PC-3 (cell line): ENCODE results near the gene LRP1B. TPM values are rescaled to one million over a fixed set of nuclear protein-coding genes. Genes with fewer than 3 reads are reported as not detected.

Experiments
- ATAC-seq: fragments of 200-7000 bp; cut with Tn5 transposase; 2 replicates; pipeline ENCODE4 v1.9.1; 2020; ENCODE audit warnings: mild to moderate bottlenecking, moderate library complexity
- BruUV-seq: library from RNA; stranded (reverse); fragments of 400-500 nt; replicated peaks from 2 replicates; lab custom pipeline; 2021; lab: Mats Ljungman, UMichigan
- CTCF ChIA-PET: fragments of 300-600 bp; sonication (Branson Sonifier 250); formaldehyde crosslinking; loops from one replicate; lab custom pipeline; 2022; ENCODE audit warnings: antibody characterized with exemption; lab: Charles Lee
- POLR2A ChIA-PET: fragments of 300-600 bp; sonication (Branson Sonifier 250); formaldehyde crosslinking; loops from one replicate; lab custom pipeline; 2022; ENCODE audit warnings: antibody characterized with exemption; ENCODE audit not compliant: unreplicated experiment; lab: Charles Lee
- DNase-seq: peaks from one replicate; pipeline ENCODE4 v3.0.0-alpha.2; 2015
- H2AFZ ChIP-seq: fragments of 300-600 bp; sonication (generic); 2 replicates; pipeline ENCODE4 v1.6.0; 2016; ENCODE audit warnings: antibody characterized with exemption, low read length
- H3F3A ChIP-seq: fragments of 300-600 bp; sonication (generic); one replicate; pipeline ENCODE4 v1.6.0; 2017; ENCODE audit warnings: antibody characterized with exemption, low read length, control low read depth, mild to moderate bottlenecking; ENCODE audit not compliant: unreplicated experiment
- H3K27ac ChIP-seq: fragments of 300-600 bp; sonication (generic); 2 replicates; pipeline ENCODE4 v1.5.1; 2016; ENCODE audit warnings: mild to moderate bottlenecking, low read length
- H3K27me3 ChIP-seq: fragments of 300-600 bp; sonication (generic); 2 replicates; pipeline ENCODE4 v1.6.1; 2016; ENCODE audit warnings: low read length, mixed read lengths
- H3K36me3 ChIP-seq: fragments of 300-600 bp; sonication (generic); 2 replicates; pipeline ENCODE4 v1.6.1; 2016; ENCODE audit warnings: low read depth, mixed run types, low read length, mixed read lengths
- H3K4me1 ChIP-seq: fragments of 300-600 bp; sonication (generic); 2 replicates; pipeline ENCODE4 v1.5.1; 2016; ENCODE audit warnings: low read length; ENCODE audit not compliant: insufficient read depth
- H3K4me2 ChIP-seq: fragments of 300-600 bp; sonication (generic); 2 replicates; pipeline ENCODE4 v1.6.0; 2016; ENCODE audit warnings: low read length
- H3K4me3 ChIP-seq: fragments of 300-600 bp; sonication (generic); 2 replicates; pipeline ENCODE4 v1.5.1; 2016; ENCODE audit warnings: mild to moderate bottlenecking, low read length, mixed read lengths
- H3K79me2 ChIP-seq: fragments of 300-600 bp; sonication (generic); 2 replicates; pipeline ENCODE4 v1.6.1; 2017; ENCODE audit warnings: low read length, mixed read lengths
- H3K9ac ChIP-seq: fragments of 300-600 bp; sonication (generic); 2 replicates; pipeline ENCODE4 v1.6.0; 2016; ENCODE audit warnings: mild to moderate bottlenecking, low read length
- H3K9me2 ChIP-seq: fragments of 300-600 bp; sonication (generic); replicated peaks from 2 replicates; pipeline ENCODE4 v1.6.1; 2016; ENCODE audit warnings: mixed run types, low read length, mixed read lengths
- H3K9me3 ChIP-seq: fragments of 300-600 bp; sonication (generic); 2 replicates; pipeline ENCODE4 v1.6.1; 2016; ENCODE audit warnings: low read length, mixed read lengths
- H4K20me1 ChIP-seq: fragments of 300-600 bp; sonication (generic); 2 replicates; pipeline ENCODE4 v1.6.1; 2016; ENCODE audit warnings: low read length, mixed read lengths
- EZH2 ChIP-seq: fragments of 300-600 bp; sonication (generic); IDR thresholded peaks from one replicate; pipeline ENCODE4 v1.6.1; 2017; ENCODE audit warnings: antibody characterized with exemption, mild to moderate bottlenecking, low read length; ENCODE audit not compliant: unreplicated experiment
- EZH2phosphoT487 ChIP-seq: fragments of 300-600 bp; sonication (generic); IDR thresholded peaks from 2 replicates; pipeline ENCODE4 v1.6.1; 2018; ENCODE audit warnings: mild to moderate bottlenecking, antibody characterized with exemption, low read length, borderline replicate concordance
- intact Hi-C: fragments of 100-400 bp; cut with micrococcal nuclease; formaldehyde crosslinking; loops from 2 replicates; pipeline ENCODE4 v1.9.0; 2023
- total RNA-seq: library from RNA; depleted of rRNA; stranded (reverse); fragments of >200 nt; gene quantifications from 2 replicates; pipeline ENCODE4 v1.2.3, GENCODE V29; 2014
- TF ChIP-seq, protein P1 (sequence below): fragments of 300-600 bp; sonication (generic); conservative IDR thresholded peaks from 2 replicates; pipeline ENCODE4 v1.5.1; 2017; ENCODE audit warnings: antibody characterized with exemption, low read depth, mild to moderate bottlenecking, low read length

The LRP1B gene
- total RNA-seq, 1 experiment from 2014 or later = 0.04 TPM

DNA sequence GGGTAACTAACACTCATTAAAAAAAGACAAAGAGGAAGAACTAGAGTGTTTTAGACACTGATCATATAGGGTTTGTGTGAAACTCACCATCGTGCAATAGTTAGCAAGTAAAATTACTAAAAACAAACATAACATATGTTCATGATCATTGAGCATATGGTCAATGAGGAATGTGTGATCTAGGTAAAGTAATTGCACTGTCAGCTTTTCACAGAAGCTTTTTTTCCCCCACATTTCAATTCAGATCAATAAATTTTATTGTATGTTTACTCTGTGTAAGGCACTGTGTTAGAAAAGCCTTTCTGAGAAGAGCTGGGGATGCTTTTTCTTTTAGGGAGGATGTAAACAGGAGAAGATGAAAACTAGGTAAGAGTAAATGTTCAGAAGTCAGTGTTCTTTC lies 348.2 kb downstream of the LRP1B start:
- no peak overlapping the region for H3K4me3 ChIP-seq
- no peaks in the 10 kb centered on the region for H3F3A ChIP-seq
- H3K9ac ChIP-seq = no peak overlapping the region
- ChIA-PET POLR2A (no interaction called here), CTCF (no interaction called here)
- TF ChIP-seq EZH2 (no peak), EZH2phosphoT487 (no peak)
- TF ChIP-seq, protein P1, sequence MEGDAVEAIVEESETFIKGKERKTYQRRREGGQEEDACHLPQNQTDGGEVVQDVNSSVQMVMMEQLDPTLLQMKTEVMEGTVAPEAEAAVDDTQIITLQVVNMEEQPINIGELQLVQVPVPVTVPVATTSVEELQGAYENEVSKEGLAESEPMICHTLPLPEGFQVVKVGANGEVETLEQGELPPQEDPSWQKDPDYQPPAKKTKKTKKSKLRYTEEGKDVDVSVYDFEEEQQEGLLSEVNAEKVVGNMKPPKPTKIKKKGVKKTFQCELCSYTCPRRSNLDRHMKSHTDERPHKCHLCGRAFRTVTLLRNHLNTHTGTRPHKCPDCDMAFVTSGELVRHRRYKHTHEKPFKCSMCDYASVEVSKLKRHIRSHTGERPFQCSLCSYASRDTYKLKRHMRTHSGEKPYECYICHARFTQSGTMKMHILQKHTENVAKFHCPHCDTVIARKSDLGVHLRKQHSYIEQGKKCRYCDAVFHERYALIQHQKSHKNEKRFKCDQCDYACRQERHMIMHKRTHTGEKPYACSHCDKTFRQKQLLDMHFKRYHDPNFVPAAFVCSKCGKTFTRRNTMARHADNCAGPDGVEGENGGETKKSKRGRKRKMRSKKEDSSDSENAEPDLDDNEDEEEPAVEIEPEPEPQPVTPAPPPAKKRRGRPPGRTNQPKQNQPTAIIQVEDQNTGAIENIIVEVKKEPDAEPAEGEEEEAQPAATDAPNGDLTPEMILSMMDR = no peak
- no peaks in the 10 kb centered on the region for H3K27me3 ChIP-seq
- no peaks in the 10 kb centered on the region for H3K4me1 ChIP-seq
- no peak overlapping the region for H3K4me2 ChIP-seq
- H2AFZ ChIP-seq = no peak overlapping the region
- DNase-seq = no peak
- no TSS peak for BruUV-seq
- no peaks in the 10 kb centered on the region for H3K9me3 ChIP-seq
- H3K27ac ChIP-seq = no peak overlapping the region
- no peaks in the 10 kb centered on the region for H3K79me2 ChIP-seq
- H3K9me2 ChIP-seq = no peaks in the 10 kb centered on the region
- no peaks in the 10 kb centered on the region for H3K36me3 ChIP-seq
- no peaks in the 10 kb centered on the region for H4K20me1 ChIP-seq
- no peak for ATAC-seq
- intact Hi-C loops = no loop called here

DNA sequence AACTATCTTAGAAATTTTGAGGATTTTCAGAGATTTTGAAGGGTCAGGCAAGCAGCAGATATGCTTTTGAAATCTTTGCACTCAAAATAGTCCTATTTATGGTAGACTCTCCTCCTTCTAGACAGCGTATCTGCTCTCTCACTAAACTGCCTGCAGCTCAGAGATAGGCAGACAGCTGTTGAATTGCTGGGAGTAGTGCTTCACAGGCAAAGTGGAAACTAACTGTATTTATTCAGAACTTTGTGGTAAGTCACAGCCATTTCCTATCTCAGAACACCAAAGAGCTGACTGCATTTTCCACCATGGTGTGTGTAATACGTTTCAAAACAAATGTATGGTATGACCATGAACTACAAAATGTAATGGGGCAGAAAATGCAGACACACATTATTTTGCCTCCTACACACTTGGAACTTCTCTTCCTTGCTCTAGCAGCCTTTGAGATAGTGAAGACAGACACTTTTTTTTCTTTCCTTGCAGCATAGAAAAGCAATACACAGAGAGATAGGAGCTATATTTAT lies 352.4 kb downstream of the LRP1B start:
- Histone ChIP-seq H3K4me1 (no peaks in the 10 kb centered on the region), H3K9me2 (no peaks in the 10 kb centered on the region), H3K27ac (no peak overlapping the region), H3K27me3 (no peaks in the 10 kb centered on the region), H3K79me2 (no peaks in the 10 kb centered on the region), H3K9me3 (no peaks in the 10 kb centered on the region), H3K9ac (no peak overlapping the region), H3K4me2 (no peak overlapping the region), H2AFZ (no peak overlapping the region), H3K36me3 (no peaks in the 10 kb centered on the region), H4K20me1 (no peaks in the 10 kb centered on the region), H3F3A (no peaks in the 10 kb centered on the region), H3K4me3 (no peak overlapping the region)
- ChIA-PET POLR2A (no interaction called here), CTCF (no interaction called here)
- no TSS peak for BruUV-seq
- intact Hi-C loops = no loop called here
- ATAC-seq = no peak
- DNase-seq = no peak
- TF ChIP-seq EZH2 = no peak
- TF ChIP-seq, protein P1 = no peak
- TF ChIP-seq EZH2phosphoT487 = no peak

DNA sequence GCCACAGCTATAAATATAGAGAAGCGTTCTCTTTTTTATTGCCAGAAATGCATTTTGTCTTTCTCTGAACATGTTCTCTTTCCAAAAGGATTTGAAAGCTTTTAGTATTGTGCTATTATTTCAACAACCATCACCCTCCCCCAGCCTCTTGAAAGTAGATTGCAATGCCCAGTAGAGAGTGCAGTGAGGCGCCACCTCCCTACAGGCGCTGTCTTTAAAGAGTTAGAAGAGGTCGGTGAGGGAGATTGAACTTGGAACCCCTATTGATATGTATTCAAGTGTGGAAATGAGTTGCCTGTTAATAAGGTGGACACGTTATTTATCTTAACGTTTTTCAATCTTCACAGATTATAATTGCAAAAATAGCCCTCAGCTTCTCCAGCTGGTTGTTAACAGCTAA lies 360.3 kb downstream of the LRP1B start:
- Histone ChIP-seq H3K79me2 (no peaks in the 10 kb centered on the region), H3K4me3 (no peak overlapping the region), H3K9me3 (no peaks in the 10 kb centered on the region), H3K27me3 (no peaks in the 10 kb centered on the region), H3K4me1 (peaks cover 11% of the 10 kb centered on the region), H4K20me1 (no peaks in the 10 kb centered on the region), H3K9ac (no peak overlapping the region), H3K36me3 (no peaks in the 10 kb centered on the region), H2AFZ (no peak overlapping the region), H3K27ac (no peak overlapping the region), H3F3A (no peaks in the 10 kb centered on the region), H3K9me2 (no peaks in the 10 kb centered on the region), H3K4me2 (no peak overlapping the region)
- ATAC-seq = no peak
- no peak for DNase-seq
- ChIA-PET CTCF (no interaction called here), POLR2A (no interaction called here)
- BruUV-seq = no TSS peak
- intact Hi-C loops = no loop called here
- TF ChIP-seq EZH2 (no peak), EZH2phosphoT487 (no peak)
- TF ChIP-seq, protein P1 = no peak
